Transverse colon (tissue), 4 donors: ENCODE data around the gene SCN9A. TPM values are rescaled to one million over a fixed set of nuclear protein-coding genes. Genes with fewer than 3 reads are reported as not detected.

Experiments
- DNase-seq: peaks from one replicate; pipeline ENCODE4 v3.0.0-alpha.2; 2019
- H3K27ac ChIP-seq, 4 donors: fragments of 200-600 bp; sonication (generic); 2 replicates each; pipeline ENCODE4 v1.5.1; 2016 to 2018; ENCODE audit warnings: inconsistent platforms in 4 of 4
- H3K27me3 ChIP-seq: fragments of 200-600 bp; sonication (generic); 2 replicates; pipeline ENCODE4 v1.5.1; 2017; ENCODE audit warnings: inconsistent platforms
- H3K36me3 ChIP-seq, 4 donors: fragments of 200-600 bp; sonication (generic); 2 replicates each; pipeline ENCODE4 v1.5.1; 2017 to 2019; ENCODE audit warnings: inconsistent platforms in 4 of 4
- H3K4me1 ChIP-seq, 4 donors: fragments of 200-600 bp; sonication (generic); 2 replicates each; pipeline ENCODE4 v1.5.1; 2017 to 2020; ENCODE audit warnings: inconsistent platforms in 4 of 4
- H3K4me3 ChIP-seq, 4 donors: fragments of 200-600 bp; sonication (generic); 1 replicate in 1 of 4; 2 replicates in 3 of 4; pipeline versions ENCODE4 v1.5.1 to v1.6.1; 2017 to 2019; ENCODE audit warnings: inconsistent platforms in 4 of 4
- H3K9me3 ChIP-seq, 2 donors: fragments of 200-600 bp; sonication (generic); 2 replicates each; pipeline ENCODE4 v1.5.1; 2017 to 2019; ENCODE audit warnings: inconsistent platforms in 2 of 2
- CTCF ChIP-seq, 5 experiments: fragments of 200-600 bp in 3 of 5; fragments of 450-650 bp in 2 of 5; sonication (generic) in 3 of 5; IDR thresholded peaks; 1 replicate in 2 of 5; 2 replicates in 3 of 5; pipeline ENCODE4 v1.5.1; 2016 to 2017; ENCODE audit warnings: antibody characterized with exemption in 5 of 5, inconsistent platforms in 3 of 5, mild to moderate bottlenecking in 2 of 5, moderate library complexity in 1 of 5
- EP300 ChIP-seq: sonication (generic); formaldehyde crosslinking; IDR thresholded peaks from one replicate; pipeline ENCODE4 v1.6.1; 2017; ENCODE audit warnings: antibody characterized with exemption, low read depth
- POLR2A ChIP-seq: fragments of 450-650 bp; IDR thresholded peaks from one replicate; pipeline ENCODE4 v1.6.1; 2016; ENCODE audit warnings: antibody characterized with exemption, mild to moderate bottlenecking, moderate library complexity
- POLR2AphosphoS5 ChIP-seq, 3 donors: sonication (generic); formaldehyde crosslinking; IDR thresholded peaks; one replicate each; pipeline ENCODE4 v1.6.1; 2016; ENCODE audit warnings: antibody characterized with exemption in 3 of 3
- WGBS, 2 donors: methylation state at CpG; one replicate each; pipeline ENCODE4 v1.1.5; 2018; ENCODE audit warnings: low coverage in 1 of 2; 5-methylcytosine and 5-hydroxymethylcytosine counted together
- in situ Hi-C, 4 donors: fragments of 200-750 bp; cut with MboI; loops; one replicate each; pipeline versions ENCODE4 v1.15.0 to v1.15.1; 2017; ENCODE audit warnings: low sequenced_read_pairs in 3 of 4, low pct_ligation_motif_present in 1 of 4, low pct_unique_long_range_greater_than_20kb in 1 of 4
- intact Hi-C: fragments of 100-400 bp; cut with DNase I; formaldehyde crosslinking; loops from one replicate; pipeline ENCODE4 v1.15.1; 2023; ENCODE audit warnings: low total_unique reads
- total RNA-seq, 4 donors: library from RNA; depleted of rRNA; stranded (reverse); fragments of >200 nt; gene quantifications; one replicate each; pipeline ENCODE4 v1.1.0, GENCODE V29; 2016

The SCN9A gene
- total RNA-seq, 4 donors from 2014 or later: 13.1 to 35.8 (median 24.5) TPM

GRCh38 chr2:166406374-166406773, 30.6 kb upstream of the SCN9A start:
- TF ChIP-seq POLR2AphosphoS5 (IDR thresholded peaks at IDR 0.05) (no peak), CTCF (IDR thresholded peaks at IDR 0.05) (no peak), EP300 (no peak), POLR2A (no peak)
- intact Hi-C loops: no loop called here
- Histone ChIP-seq H3K4me3 (no peak overlapping the region), H3K27me3 (no peaks in the 10 kb centered on the region), H3K4me1 (no peaks in the 10 kb centered on the region), H3K9me3 (no peaks in the 10 kb centered on the region), H3K36me3 (no peaks in the 10 kb centered on the region), H3K27ac (no peak overlapping the region)
- in situ Hi-C loops: no loop called here
- no peak for DNase-seq
- 67 to 84% methylated on average over 1 to 3 of the region's 3 CpGs for WGBS, 2 donors

- in situ Hi-C loops: no loop called here
Observed at GRCh38 chr2:166405569-166405926, 29.8 kb upstream of the SCN9A start.

GRCh38 chr2:166404831-166405568, 29.3 kb upstream of the SCN9A start:
- no peak overlapping the region for H3K4me3 ChIP-seq
- no peaks in the 10 kb centered on the region for H3K9me3 ChIP-seq

More at GRCh38 chr2:166405569-166405926, 29.8 kb upstream of the SCN9A start:
- no peak for TF ChIP-seq POLR2A
- no peak for TF ChIP-seq POLR2AphosphoS5 (IDR thresholded peaks at IDR 0.05)
- no peak for TF ChIP-seq EP300
- no peak for TF ChIP-seq CTCF (IDR thresholded peaks at IDR 0.05)
- intact Hi-C loops: no loop called here
- Histone ChIP-seq H3K27ac (no peak overlapping the region), H3K36me3 (no peaks in the 10 kb centered on the region), H3K27me3 (no peaks in the 10 kb centered on the region), H3K4me3 (no peak overlapping the region), H3K9me3 (no peaks in the 10 kb centered on the region), H3K4me1 (no peaks in the 10 kb centered on the region)
- 87% methylated on average over 6 of the region's 6 CpGs for WGBS, 2 donors
- no peak for DNase-seq

GRCh38 chr2:166394245-166394644, 18.5 kb upstream of the SCN9A start:
- Histone ChIP-seq H3K4me1 (no peaks in the 10 kb centered on the region), H3K27ac (no peak overlapping the region), H3K27me3 (no peaks in the 10 kb centered on the region), H3K4me3 (no peak overlapping the region), H3K36me3 (no peaks in the 10 kb centered on the region), H3K9me3 (no peaks in the 10 kb centered on the region)
- intact Hi-C loops: no loop called here
- in situ Hi-C loops: no loop called here
- 97% methylated on average over 1 of the region's 1 CpG; no CpG with 5 or more reads in 1 of the 2 donors for WGBS, 2 donors
- DNase-seq: no peak
- no peak for TF ChIP-seq CTCF (IDR thresholded peaks at IDR 0.05)
- TF ChIP-seq POLR2A: no peak
- TF ChIP-seq POLR2AphosphoS5 (IDR thresholded peaks at IDR 0.05): no peak
- no peak for TF ChIP-seq EP300

More at GRCh38 chr2:166404831-166405568, 29.3 kb upstream of the SCN9A start:
- TF ChIP-seq POLR2A (no peak), CTCF (IDR thresholded peaks at IDR 0.05) (no peak), POLR2AphosphoS5 (IDR thresholded peaks at IDR 0.05) (no peak), EP300 (no peak)
- no peak for DNase-seq
- intact Hi-C loops: no loop called here
- Histone ChIP-seq H3K36me3 (no peaks in the 10 kb centered on the region), H3K27ac (no peak overlapping the region), H3K27me3 (no peaks in the 10 kb centered on the region), H3K4me1 (no peaks in the 10 kb centered on the region)
- WGBS, 2 donors: 51% methylated on average over 2 of the region's 2 CpGs
- in situ Hi-C loops: no loop called here
